OCI-LY1 (cell line): ENCODE measurements around the gene MR1.

Experiments
- EZH2 ChIP-seq: fragments of 200-600 bp; sonication (generic), shearing (Covaris generic); IDR thresholded peaks from 2 replicates; pipeline ENCODE4 v1.8.0; 2017; ENCODE audit warnings: borderline replicate concordance, mixed run types, mild to moderate bottlenecking, antibody characterized with exemption, low read length, moderate library complexity, mixed read lengths
- TF ChIP-seq, protein P1 (sequence below): fragments of 200-600 bp; sonication (generic), shearing (Covaris generic); IDR thresholded peaks from 2 replicates; pipeline ENCODE4 v1.5.1; 2017; ENCODE audit warnings: mild to moderate bottlenecking, antibody characterized with exemption, low read length, moderate library complexity, mixed read lengths

DNA sequence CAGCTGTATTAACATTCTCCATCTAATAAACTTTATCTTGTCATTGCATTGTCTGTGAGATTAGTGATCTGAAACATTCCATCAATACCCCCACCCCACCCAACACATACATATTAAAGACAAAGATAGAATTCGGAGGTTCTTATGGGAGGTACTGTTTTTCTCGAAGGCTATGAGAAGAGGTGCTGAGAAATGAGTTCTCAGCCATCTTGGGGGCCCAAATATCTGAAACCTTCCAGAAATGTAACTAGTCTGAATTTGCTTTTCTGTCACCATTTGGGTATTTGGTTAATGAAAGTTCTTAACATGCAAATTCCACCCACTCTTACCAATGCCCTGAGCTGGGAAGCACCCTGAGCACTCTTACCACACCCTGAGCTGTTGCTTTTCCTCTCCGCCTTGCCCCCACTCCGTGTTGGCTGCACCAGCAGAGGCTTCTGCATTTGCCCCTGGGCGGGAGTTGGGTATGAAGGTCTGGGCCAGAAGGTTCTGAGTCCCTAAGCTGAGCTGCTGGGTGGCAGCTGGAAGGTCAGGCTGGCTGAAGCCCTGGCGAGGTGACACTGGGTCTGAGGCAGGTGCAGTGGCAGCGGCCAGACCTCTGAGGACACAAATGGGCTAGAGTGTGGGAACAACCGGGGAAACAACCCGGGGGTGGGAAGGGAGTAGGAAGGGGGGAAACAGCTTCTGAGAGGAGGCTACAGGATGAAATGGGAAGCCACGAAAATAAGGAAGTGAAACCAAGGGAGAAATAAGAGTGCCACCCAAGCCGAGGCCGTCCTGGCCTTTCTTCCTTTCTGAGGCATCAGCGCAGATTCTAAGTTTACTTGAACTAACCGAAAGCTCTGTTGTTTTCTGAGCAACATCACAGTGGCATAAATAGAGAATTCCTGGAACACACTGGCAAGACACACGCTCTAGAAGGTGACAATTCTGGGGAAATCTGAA is 28.4 kb downstream of the MR1 start:
- TF ChIP-seq, protein P1, sequence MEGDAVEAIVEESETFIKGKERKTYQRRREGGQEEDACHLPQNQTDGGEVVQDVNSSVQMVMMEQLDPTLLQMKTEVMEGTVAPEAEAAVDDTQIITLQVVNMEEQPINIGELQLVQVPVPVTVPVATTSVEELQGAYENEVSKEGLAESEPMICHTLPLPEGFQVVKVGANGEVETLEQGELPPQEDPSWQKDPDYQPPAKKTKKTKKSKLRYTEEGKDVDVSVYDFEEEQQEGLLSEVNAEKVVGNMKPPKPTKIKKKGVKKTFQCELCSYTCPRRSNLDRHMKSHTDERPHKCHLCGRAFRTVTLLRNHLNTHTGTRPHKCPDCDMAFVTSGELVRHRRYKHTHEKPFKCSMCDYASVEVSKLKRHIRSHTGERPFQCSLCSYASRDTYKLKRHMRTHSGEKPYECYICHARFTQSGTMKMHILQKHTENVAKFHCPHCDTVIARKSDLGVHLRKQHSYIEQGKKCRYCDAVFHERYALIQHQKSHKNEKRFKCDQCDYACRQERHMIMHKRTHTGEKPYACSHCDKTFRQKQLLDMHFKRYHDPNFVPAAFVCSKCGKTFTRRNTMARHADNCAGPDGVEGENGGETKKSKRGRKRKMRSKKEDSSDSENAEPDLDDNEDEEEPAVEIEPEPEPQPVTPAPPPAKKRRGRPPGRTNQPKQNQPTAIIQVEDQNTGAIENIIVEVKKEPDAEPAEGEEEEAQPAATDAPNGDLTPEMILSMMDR = no peak
- TF ChIP-seq EZH2 = no peak
